A673 (cell line): ENCODE results near the gene TP53BP2.

Source experiments
- CTCF ChIP-seq: fragments of 300-800, 200-600 bp; sonication (generic); conservative IDR thresholded peaks from 2 replicates; pipeline ENCODE4 v1.5.1; 2017; ENCODE audit warnings: low read depth, mild to moderate bottlenecking, antibody characterized with exemption, low read length, moderate library complexity, mixed read lengths
- EZH2 ChIP-seq: fragments of 200-600 bp; sonication (generic); IDR thresholded peaks from 2 replicates; pipeline ENCODE4 v1.6.1; 2017; ENCODE audit warnings: borderline replicate concordance, low read depth, mild to moderate bottlenecking, mixed read lengths, antibody characterized with exemption, low read length; ENCODE audit not compliant: poor library complexity, severe bottlenecking

DNA sequence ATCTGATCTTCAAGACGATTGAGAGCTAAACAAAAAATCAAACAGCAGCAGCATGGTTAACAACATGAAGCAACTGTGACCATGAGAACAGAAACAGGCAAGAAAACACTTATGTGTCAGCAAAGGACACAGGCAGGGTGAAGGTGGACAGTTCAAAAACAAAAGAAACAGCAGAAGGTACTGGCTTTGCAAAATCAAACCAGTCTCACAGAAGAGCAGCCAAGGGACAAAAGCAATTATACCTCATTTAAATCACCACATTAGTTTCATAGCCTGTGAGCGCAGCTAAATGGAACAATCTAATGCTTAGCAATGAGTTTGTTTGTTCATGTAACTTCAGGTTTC, 74.3 kb downstream of the TP53BP2 start:
- TF ChIP-seq CTCF: no peak
- TF ChIP-seq EZH2: no peak
